ENCODE measurements around the gene TSPAN13.

DNA sequence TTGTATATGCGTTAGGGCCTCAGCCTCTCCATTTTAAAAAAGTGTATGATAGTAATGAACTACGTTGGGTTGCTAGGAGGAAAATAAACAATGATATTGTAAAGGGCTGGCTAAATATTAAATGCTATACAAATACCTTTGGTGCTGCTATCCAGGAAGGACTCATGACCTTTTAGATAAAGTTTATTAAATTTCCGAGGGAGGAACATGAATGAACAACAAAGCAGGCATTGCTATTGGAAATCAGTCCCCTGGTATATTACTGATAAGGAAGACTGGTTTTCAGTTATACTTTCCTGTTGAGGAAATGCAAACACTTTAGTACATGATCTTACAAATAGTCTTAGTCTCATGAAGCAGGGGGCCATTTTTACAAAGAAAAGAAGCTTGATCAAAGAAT is 68.5 kb downstream of the TSPAN13 start:
- TF ChIP-seq EZH2phosphoT487 (IDR thresholded peaks at IDR 0.05; ENCODE audit: low read length): no peak
- TF ChIP-seq, protein P1, sequence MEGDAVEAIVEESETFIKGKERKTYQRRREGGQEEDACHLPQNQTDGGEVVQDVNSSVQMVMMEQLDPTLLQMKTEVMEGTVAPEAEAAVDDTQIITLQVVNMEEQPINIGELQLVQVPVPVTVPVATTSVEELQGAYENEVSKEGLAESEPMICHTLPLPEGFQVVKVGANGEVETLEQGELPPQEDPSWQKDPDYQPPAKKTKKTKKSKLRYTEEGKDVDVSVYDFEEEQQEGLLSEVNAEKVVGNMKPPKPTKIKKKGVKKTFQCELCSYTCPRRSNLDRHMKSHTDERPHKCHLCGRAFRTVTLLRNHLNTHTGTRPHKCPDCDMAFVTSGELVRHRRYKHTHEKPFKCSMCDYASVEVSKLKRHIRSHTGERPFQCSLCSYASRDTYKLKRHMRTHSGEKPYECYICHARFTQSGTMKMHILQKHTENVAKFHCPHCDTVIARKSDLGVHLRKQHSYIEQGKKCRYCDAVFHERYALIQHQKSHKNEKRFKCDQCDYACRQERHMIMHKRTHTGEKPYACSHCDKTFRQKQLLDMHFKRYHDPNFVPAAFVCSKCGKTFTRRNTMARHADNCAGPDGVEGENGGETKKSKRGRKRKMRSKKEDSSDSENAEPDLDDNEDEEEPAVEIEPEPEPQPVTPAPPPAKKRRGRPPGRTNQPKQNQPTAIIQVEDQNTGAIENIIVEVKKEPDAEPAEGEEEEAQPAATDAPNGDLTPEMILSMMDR (IDR thresholded peaks at IDR 0.05; ENCODE audit: low read length): no peak
- no peak for TF ChIP-seq EZH2 (optimal IDR thresholded peaks at IDR 0.05; ENCODE audit: low read depth, low read length)

All from MM.1S (cell line).